HG02571 (cell line): ENCODE measurements around the gene DEGS2.
"Not testable (repeated sequence)": the region's sequence is repeated elsewhere in the genome, so short reads cannot be mapped to it uniquely, and the experiment has no call there.

Experiments used
- ATAC-seq: cut with Tn5 transposase; IDR thresholded peaks from one replicate; pipeline ENCODE4 v1.9.1; 2021; ENCODE audit warnings: mild to moderate bottlenecking, moderate library complexity; ENCODE audit not compliant: unreplicated experiment

DEGS2 gene

DNA sequence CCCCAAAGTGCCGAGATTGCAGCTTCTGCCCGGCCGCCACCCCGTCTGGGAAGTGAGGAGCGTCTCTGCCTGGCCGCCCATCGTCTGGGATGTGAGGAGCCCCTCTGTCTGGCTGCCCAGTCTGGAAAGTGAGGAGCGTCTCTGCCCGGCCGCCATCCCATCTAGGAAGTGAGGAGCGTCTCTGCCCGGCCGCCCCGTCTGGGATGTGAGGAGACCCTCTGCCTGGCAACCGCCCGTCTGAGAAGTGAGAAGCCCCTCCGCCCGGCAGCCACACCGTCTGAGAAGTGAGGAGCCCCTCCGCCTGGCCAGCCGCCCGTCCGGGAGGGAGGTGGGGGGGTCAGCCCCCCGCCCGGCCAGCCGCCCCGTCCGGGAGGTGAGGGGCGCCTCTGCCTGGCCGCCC, 21.2 kb upstream of the DEGS2 start:
- ATAC-seq: not testable (repeated sequence)

DNA sequence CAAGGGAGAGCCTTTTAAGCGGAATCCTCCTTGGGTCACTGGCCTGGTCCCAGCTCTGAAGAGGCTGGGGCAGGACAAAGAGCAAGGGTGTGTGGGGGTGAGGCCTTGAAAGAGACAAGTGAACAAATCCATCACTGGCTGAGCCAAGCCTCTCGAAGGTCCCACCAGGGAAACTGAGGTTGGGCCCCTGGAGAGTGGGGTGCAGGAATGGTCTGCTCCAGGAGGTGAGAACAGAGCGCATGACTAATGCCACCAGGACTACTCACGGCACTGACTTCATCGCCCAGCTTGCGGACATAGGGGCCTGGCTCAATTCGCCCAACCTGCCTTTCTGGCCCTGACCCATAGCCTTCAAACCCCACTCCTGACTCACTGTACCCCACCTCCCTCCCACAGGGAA, 19.2 kb upstream of the DEGS2 start:
- ATAC-seq: no peak

DNA sequence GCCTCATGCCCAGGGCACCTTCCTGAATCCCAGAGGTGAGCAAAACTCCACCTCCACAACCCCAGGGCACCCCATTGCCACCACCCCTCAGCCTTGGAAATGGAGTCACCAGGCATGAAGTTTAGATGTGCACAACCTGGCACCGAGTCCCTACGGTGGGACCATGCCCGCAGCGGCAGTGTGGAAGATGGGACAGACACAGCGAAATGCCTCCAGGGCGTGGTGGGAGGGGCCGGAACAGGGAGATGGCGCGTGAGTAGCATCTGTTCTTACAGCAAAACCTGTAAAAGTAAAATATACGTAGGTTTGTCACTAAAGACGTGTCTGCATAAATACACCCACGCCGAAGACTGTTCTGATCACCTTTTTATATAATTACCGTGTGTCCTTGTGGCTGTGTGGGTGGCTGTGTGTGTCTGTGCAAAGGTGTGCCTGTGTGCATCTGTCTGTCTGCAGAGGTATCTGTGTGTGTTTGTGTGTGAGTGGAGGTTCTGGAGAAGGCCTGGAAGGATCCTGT, 17.4 kb upstream of the DEGS2 start:
- ATAC-seq: no peak

DNA sequence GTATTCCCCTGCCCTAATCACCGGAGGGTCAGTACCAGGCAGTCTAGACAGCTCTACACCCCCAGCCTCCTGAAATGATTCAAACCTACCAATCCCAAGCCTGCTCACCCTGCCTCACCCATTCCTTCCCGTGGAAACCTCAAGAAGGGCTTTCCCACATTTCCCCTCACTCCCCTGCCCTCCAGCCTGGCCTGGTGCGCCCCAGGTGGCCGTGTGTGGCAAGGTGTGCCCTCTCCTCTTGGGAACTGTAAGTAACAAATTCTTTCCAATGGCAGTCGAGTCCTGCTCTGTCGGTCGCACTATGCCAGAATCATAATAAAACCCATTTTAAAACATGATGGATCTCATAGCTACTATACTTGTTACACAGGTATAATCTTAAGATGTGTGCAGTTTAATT, 13.9 kb upstream of the DEGS2 start:
- ATAC-seq: no peak

DNA sequence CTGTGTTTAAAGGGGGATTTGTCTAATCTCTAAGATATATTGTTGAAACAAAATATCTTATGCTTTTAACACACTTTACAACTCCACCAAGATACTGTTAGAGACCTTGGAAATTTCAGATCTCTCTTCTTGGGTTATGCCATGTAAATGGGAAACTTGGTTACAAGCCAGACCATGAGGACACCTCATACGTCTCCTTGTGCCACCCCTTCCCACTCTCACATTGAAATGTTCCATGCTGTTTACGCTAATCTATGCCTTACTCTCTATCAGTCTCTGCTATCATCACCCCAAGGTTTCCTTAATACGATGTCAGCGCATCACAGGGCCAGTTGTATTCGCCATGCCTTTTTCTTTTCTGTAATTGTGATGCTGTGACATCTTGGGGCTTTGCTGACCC, 13.4 kb upstream of the DEGS2 start:
- no peak for ATAC-seq

DNA sequence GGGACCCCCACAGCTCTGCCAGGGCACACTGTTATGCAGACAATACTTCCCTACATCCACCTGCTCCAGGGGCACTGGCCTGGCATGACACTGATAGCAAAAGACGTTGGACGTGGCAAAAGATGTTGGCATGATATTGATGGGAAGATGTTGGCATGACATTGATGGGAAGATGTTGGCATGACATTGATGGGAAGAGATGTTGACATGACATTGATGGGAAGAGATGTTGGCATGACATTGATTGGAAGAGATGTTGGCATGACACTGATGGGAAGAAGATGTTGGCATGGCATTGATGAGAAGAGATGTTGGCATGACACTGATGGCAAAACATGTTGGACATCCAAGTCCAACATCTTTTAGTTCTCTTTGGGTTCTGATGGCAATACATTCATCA, 11.4 kb upstream of the DEGS2 start:
- ATAC-seq: no peak

DNA sequence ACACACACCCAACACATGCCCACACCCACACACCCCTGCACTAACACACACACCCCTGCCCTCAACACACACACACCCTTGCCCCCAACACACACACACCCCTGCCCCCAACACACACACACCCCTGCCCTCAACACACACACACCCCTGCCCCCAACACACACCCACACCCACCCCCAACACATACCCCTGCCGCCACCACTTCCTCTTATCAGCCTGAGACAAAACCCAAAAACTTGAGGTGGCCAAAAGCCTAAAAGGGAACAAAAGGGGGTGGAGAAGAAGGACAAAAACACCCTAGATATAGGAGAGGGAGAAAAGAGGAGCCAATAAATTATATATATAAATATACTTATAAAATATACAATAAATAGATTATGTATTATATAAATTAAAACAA, 9.1 kb upstream of the DEGS2 start:
- ATAC-seq: no peak

DNA sequence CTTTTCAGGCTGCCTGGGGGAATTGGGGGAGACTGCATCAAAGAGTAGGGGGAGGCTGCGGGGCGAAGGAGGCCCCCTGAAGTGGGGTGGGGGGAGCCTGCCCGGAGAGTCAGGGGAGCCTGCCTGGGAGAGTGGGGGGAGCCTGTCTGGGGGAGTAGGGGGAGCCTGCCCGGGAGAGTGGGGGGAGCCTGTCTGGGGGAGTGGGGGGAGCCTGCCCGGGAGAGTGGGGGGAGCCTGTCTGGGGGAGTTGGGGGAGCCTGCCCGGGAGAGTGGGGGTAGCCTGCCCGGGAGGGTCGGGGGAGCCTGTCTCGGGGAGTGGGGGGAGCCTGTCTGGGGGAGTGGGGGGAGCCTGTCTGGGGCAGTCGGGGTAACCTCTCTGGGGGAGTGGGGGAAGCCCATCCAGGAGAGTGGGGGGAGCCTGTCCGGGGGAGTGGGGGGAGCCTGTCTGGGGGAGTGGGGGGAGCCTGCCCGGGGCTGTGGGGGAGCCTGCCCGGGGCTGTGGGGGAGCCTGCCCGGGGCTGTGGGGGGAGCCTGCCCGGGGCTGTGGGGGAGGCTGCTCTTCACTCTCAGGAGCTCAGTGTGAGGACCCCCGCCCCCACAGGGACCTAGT, 6.5 kb upstream of the DEGS2 start:
- no peak for ATAC-seq

DNA sequence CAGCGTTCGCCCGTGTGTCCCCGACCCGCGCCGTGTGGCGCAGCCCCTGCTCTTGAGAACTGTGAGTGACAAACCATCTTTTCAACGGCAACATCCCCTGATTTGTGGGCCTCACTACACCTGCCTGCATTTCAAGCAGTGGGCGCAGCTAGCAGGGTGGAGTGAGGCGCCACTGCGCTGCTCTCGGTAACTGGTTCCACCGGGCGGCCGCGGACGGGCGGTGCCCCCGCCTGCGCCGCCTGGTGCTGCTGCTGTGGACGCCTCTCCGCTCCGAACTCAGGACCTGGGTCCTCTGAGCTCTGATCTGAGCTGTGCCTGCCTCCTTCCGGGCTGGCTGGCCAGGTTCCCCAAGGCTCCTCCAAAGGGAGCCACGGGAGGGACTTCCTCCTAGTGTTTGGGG, 5.9 kb upstream of the DEGS2 start:
- no peak for ATAC-seq

DNA sequence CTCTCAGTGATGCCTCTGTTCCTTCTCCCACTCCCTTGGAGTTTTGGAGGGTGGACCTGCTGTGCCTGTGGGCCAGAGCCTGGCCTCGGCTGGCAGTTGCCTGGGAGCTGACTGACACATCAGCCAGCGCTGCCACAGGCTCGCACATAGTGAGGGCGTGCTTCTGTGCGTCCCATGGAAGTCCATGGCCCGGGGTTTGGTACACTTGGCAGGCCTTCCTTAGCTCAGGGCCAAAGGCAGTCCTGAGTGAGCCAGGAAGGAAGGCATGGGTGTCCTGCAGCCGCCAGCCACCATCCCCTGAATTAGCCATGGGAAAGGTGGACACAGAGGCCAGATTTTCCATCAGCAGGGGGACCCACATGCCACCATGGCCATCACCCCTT, 1.1 kb upstream of the DEGS2 start:
- no peak for ATAC-seq

DNA sequence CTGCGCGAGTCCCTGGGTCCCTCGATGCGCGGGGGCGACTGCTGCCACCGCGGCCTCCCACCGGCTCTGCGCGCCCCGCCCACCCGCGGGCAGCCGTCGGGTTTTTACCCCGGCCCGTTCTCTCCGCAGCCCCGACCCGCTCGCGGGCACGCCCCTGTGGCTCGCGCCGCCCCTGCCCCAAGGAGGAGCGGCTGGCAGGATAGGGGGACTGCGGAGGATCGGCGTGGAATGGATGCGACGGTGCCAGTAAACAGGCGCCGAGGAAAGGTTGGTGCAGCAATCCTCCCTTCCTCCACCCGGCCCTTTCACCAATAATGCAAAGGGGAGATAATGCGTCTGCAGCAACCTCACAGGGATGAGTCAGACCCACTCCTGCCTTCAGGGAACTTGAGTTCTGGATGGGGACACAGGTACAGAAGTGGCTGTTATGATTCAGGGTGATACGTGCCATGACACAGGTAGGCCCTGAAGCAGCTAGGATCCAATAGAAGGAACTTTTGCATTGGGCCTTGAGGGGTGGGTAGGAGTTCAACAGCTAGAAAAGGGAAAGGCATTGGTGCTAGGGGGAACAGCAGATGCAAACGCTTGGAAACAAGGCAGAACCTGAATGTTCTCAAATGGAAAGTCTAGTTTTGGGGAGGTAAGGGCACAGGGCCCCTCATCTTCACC, 554 bp upstream of the DEGS2 start:
- ATAC-seq: no peak

DNA sequence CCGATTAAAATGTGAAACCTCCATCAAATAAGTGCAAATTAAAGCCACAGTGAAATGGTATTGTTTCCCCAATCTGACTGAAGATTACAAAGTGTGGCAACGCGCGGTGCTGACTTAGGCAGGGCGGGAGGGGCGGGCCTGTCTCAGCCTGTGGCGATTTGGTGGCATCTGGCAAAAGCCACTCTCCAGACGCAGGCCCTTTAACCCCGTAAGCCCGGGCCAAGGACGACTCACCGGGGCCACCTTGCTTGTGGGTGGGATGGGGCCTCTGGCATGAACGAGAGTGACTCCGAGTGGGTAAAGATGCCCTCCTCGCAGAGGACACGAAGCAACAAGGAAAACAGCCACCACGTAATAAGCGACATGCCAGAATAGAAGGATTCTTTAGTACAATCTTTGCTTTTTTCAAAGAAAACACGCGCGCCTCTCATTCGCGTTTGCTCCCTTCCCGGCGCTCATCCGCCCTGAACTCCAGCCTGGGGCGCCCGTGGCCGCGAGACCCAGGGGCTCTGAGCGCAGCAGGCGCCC, 815 bp downstream of the DEGS2 start:
- ATAC-seq: no peak

DNA sequence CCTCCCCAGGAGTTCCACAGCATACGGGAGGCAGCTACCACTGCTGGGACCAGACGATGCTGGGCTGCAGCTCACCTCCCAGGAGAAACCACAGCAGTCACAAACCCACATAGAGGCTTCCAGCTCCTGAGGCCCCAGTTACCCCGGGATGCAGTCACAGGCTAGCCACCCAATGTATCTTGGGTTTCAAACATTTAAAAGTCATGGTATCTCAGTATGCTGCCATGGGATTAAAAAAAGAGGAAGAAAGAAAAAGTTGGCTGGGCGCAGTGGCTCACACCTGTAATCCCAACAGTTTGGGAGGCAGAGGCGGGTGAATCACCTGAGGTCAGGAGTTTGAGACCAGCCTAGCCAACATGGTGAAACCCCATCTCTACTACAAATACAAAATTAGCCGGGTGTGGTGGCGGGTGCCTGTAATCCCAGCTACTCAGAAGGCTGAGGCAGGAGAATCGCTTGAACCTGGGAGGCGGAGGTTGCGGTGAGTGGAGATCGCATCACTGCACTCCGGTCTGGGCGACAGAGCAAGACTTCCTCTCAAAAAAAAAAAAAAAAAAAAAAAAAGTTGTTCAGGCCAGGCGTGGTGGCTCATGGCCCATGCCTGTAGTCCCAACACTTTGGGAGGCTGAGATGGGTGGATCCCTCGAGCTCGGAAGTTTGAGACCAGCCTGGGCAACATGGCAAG, 1.8 kb downstream of the DEGS2 start:
- ATAC-seq: not testable (repeated sequence)

DNA sequence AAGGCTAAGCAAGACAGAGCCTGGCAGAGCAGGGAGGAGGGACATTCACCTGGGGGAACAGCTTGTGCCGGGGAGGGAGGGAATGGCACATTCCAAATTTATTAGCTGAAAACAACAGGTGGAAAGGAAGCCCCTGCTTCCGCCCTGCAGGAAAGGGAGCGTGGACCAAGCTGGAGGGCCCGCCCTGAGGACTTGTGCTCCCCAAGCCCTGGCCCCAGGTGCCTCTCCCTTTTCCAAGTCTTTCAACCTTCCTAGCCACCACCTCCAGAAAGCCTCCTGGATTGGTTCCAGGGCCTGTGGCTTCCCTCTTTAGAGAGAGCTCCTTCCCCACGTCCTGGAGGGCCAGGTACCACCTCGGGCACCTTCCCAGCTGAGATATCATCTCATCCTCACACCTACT, 2.7 kb downstream of the DEGS2 start:
- ATAC-seq: no peak

DNA sequence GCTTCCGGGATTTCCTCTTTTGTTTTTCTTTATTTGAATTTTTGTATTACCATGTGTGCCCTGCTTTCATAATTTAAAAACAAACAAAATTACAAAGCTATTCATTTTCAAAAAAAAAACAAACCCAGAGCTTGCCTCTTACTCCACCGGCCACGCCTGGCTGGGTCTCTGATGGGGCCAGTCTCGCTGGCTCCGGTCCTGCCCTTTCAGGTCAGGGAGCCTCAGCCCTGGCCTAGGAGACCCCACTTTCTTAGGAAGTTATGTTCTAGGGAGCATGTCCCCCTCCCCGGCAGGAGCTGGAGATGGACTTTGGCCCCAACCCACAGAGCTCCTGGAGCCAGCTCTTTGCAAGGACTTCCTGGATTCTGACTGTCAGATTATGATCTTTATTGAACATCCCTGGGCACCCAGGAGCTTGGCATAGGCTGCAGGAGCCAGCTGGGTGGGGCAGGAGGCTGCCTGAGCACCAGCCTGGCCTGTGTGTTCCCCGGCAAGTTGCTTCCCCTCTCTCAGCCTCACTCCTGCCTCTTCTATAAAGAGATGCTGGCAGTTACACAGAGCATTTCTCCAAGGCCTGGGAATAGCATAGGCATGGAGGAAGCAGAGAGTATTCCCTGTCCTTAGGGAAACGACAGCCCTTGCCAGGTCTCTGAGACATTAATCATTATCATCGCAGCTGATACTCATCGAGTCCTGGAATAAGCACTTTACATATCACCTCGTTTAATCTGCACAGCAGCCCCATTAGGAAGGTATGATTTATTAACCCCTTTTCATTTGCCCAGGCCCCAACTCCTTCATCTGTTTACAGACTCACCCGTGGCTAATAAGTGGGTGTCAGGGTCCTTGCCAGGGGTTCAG, 3.5 kb downstream of the DEGS2 start:
- no peak for ATAC-seq

DNA sequence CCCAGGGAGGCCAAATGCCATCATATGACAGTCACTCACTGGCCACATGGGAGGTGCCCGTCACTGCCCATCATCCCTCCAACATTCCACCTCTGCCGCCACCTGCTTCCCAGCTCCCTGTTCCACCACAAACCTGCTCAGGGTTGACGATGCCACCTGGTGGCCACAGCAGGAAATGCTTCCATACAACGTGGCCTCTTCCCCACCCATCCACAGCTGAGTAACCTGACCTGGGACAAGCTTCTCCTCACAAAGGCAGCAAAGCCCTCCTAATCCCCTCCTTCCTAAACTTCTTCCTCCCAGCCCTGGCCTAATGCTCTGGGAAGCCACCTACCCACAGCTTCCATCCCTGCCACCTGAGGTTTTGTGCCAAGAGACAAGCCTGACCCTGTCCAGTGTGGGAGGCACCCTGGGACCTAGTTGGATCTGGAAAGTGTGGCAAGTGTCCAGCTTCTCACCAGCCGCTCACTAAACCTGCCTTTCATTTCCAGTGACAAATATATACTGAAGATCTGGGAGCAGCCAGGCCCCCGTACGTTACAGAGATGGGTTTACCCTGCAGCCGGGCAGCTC, 4.3 kb downstream of the DEGS2 start:
- no peak for ATAC-seq

DNA sequence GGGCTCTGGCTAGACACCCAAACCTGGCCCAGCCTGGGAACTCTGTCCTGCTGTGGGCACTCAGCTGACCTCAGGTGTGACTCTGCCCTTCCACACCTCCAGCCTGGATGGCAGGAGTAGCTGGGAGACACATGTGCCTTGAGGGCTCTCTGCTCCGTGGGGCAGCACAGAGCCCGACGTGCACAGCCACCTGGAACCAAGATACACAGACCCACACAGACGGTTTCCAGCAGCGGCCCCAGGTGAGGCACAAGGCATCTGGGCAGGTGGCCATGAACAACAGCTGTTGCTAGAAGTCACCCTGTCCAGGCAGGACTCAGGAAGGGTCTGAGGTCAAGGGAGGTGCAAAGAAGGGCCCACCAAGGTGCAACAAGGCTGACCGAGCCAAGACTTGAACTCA, 5.9 kb downstream of the DEGS2 start:
- ATAC-seq: no peak

DNA sequence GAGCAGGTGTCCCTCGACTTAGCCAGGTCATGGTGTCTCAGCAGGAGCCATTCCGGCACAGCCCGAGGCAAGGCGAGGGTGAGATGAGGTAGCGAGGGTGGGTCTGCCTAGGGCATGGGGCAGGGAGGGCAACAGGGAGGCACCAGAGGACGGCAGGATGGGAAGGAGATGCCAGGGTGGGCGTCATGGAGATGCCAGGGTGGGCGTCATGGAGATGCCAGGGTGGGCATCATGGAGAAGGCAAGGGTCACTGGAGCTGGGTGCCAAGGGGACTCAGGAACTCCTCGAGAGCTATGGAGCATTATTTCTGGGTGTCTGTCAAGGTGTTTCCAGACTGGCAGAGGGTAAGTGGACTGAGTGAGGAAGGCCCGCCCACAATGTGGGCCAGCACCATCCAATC, 7.4 kb downstream of the DEGS2 start:
- no peak for ATAC-seq

DNA sequence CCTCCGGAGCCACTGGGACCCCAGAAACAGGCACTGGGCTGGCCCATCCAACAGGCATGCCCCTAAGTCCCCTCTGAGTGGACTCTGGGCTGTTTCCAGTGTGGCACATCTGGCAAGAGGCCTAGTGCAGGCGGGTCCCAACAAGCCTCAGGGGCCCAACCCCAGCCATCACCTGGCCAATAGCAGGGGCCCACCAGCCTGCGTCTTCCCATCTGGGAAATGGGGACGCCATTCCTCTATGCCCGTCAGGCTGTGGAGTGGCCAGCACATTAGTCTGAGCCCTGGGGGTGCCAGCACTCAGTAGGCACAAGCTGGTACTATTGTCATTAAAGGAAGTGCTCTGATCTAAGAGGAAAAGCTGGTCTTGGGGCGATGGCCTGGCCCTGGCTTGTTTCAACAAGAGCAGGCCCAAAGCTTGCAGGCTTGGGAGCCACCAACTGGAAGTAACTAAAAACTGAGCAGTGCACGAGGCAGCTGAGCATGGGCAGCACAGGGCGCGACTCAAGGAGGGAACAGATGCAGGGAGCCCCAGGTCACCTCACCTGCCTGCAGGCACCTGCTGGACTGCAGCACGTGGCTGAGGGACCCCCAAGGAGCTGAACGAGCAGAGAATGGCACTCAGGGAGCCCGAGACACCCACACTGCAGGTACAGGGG, 8.4 kb downstream of the DEGS2 start:
- no peak for ATAC-seq
